Heart left ventricle (tissue), 16 donors: ENCODE measurements around the gene ITGA2. TPM values are rescaled to one million over a fixed set of nuclear protein-coding genes. Genes with fewer than 3 reads are reported as not detected.

Experiments
- ATAC-seq, 4 donors: fragments of 200-7000 bp; cut with Tn5 transposase; one replicate each; pipeline ENCODE4 v1.9.1; 2020 to 2022; ENCODE audit warnings: moderate library complexity in 4 of 4, mild to moderate bottlenecking in 3 of 4, moderate number of reproducible peaks in 1 of 4
- DNase-seq, 5 donors: peaks; one replicate each; pipeline ENCODE4 v3.0.0-alpha.2; 2020
- H3K27ac ChIP-seq, 12 donors: fragments of 200-600 bp; sonication (generic) in 4 of 12; one replicate each; pipeline versions ENCODE4 v1.5.0 to v1.8.0; 2016 to 2022; ENCODE audit warnings: mild to moderate bottlenecking in 2 of 12
- H3K27me3 ChIP-seq, 9 donors: fragments of 200-600 bp; sonication (generic) in 2 of 9; one replicate each; pipeline versions ENCODE4 v1.5.1 to v1.8.0; 2016 to 2022; ENCODE audit warnings: mild to moderate bottlenecking in 3 of 9
- H3K36me3 ChIP-seq, 9 donors: fragments of 200-600 bp; sonication (generic) in 2 of 9; one replicate each; pipeline versions ENCODE4 v1.5.0 to v1.8.0; 2018 to 2022; ENCODE audit warnings: mild to moderate bottlenecking in 2 of 9
- H3K4me1 ChIP-seq, 12 donors: fragments of 200-600 bp; sonication (generic) in 4 of 12; one replicate each; pipeline versions ENCODE4 v1.5.0 to v1.8.0; 2016 to 2022; ENCODE audit warnings: mild to moderate bottlenecking in 3 of 12
- H3K4me3 ChIP-seq, 12 donors: fragments of 200-600 bp; sonication (generic) in 4 of 12; one replicate each; pipeline versions ENCODE4 v1.5.0 to v1.8.0; 2017 to 2022; ENCODE audit warnings: mild to moderate bottlenecking in 9 of 12, moderate library complexity in 4 of 12
- H3K9me3 ChIP-seq, 12 donors: fragments of 200-600 bp; sonication (generic) in 4 of 12; one replicate each; pipeline versions ENCODE4 v1.5.0 to v1.8.0; 2016 to 2022; ENCODE audit warnings: mild to moderate bottlenecking in 1 of 12
- CTCF ChIP-seq, 12 donors: fragments of 200-600 bp; sonication (generic) in 4 of 12; IDR thresholded peaks; one replicate each; pipeline versions ENCODE4 v1.5.0 to v1.8.0; 2018 to 2022; ENCODE audit warnings: antibody characterized with exemption in 12 of 12, mild to moderate bottlenecking in 5 of 12
- POLR2A ChIP-seq, 2 donors: fragments of 450-650 bp; IDR thresholded peaks; one replicate each; pipeline ENCODE4 v1.6.1; 2017; ENCODE audit warnings: antibody characterized with exemption in 2 of 2, mild to moderate bottlenecking in 2 of 2, moderate library complexity in 2 of 2
- WGBS, 4 donors: extraction: QIAGEN DNeasy Blood & Tissue Kit in 2 of 4; methylation state at CpG; one replicate each; pipeline versions ENCODE4 v1.1.5 to v1.1.7; 2013 to 2018; 5-methylcytosine and 5-hydroxymethylcytosine counted together
- intact Hi-C, 10 donors: fragments of 100-400 bp; cut with DNase I; formaldehyde crosslinking; loops; one replicate each; pipeline versions ENCODE4 v1.11.1 to v1.14.2; 2022
- polyA plus RNA-seq, 2 donors: library from polyadenylated mRNA; stranded (reverse); fragments of 200-250 nt; gene quantifications; one replicate each; pipeline ENCODE4 v1.2.3, GENCODE V29; 2013
- total RNA-seq, 9 donors: library from RNA; depleted of rRNA in 2 of 9; stranded (reverse); fragments of >200 nt in 2 of 9; fragmentation: NEBNext Ultra II Directional in 3 of 9; extraction: Animal tissue kit (Norgen Biotek cat#: 25700) in 3 of 9; gene quantifications; one replicate each; pipeline versions ENCODE4 v1.1.0 to v1.2.4, GENCODE V29; 2016 to 2023
- donor health status: ischemic (EF 13 %, LVEDD 7.1; RV severe dilation, severe dysfunction).
- donor health status: healthy with polysubstance abuse.
- donor health status: DM: no; HTN: yes; CAD: no.
- donor health status: DM: no; HTN: no; CAD: no.
- donor health status: ischemic (EF 25% LVEDD 6.9; RV normal size, moderate dysfunction).
- donor health status: ischemic (EF 25% LVEDD 5.7; RV mildly dilated, moderate dysfunction).
- donor health status: healthy.
- donor health status: DM: yes; HTN: yes; CAD: no.
- donor health status: ischemic (EF 35%, LVEDD 5.7; RV mildly dilated, moderate dysfunction).
- donor health status: nonischemic (EF 11% LVEDD 7.7; RV severe dilation, severe dysfunction).
- donor health status: DM: yes; HTN: yes; CAD: no.
- donor health status: PGD.
- donor health status: ischemic (EF 29% LVEDD 5.4; RV normal size, mild dysfunction).
- donor health status: nonischemic (EF 23%, LVEDD 6.1; RV moderate dilation, normal function).

Gene ITGA2
- total and polyA plus RNA-seq, 11 donors = 0.23 to 10.7 (median 1.00) TPM

- no peaks in the 10 kb centered on the region for H3K27me3 ChIP-seq
- no peak overlapping the region for H3K27ac ChIP-seq
- intact Hi-C loops = loop anchor here in 1 of 10 donors (5.0 kb wide), 1 partner anchor 40 kb away; no protein-coding TSS in a partner anchor
- peaks cover 0 to 94% (median 18%) of the 10 kb centered on the region in 9 donors for H3K36me3 ChIP-seq
- ATAC-seq (no peak), DNase-seq (no peak)
- no peak overlapping the region for H3K4me3 ChIP-seq
- WGBS, 4 donors = 97 to 100% (median 98%) methylated on average over 1 of the region's 1 CpG
- no peak for TF ChIP-seq POLR2A (IDR thresholded peaks at IDR 0.05)
- no peak for TF ChIP-seq CTCF (IDR thresholded peaks at IDR 0.05)
- H3K9me3 ChIP-seq = no peaks in the 10 kb centered on the region
- H3K4me1 ChIP-seq = peaks cover 0 to 16% (median 0%) of the 10 kb centered on the region in 12 donors
Observed at GRCh38 chr5:52952483-52952882, 36.7 kb upstream of the ITGA2 start.

GRCh38 chr5:52956014-52956413, 33.1 kb upstream of the ITGA2 start:
- peaks cover 0 to 62% (median 18%) of the 10 kb centered on the region in 9 donors for H3K36me3 ChIP-seq
- 78 to 88% (median 85%) methylated on average over 4 of the region's 4 CpGs for WGBS, 4 donors
- intact Hi-C loops = no loop called here

GRCh38 chr5:52956915-52957747, 32.0 kb upstream of the ITGA2 start:
- H3K27ac ChIP-seq = peak overlapping the region in 1 of 12 donors; percentile 35
- H3K4me1 ChIP-seq = peaks cover 0 to 9% (median 0%) of the 10 kb centered on the region in 12 donors
- intact Hi-C loops = no loop called here
- TF ChIP-seq POLR2A (IDR thresholded peaks at IDR 0.05) (no peak), CTCF (IDR thresholded peaks at IDR 0.05) (no peak)
- no peak overlapping the region for H3K4me3 ChIP-seq
- no peaks in the 10 kb centered on the region for H3K27me3 ChIP-seq
- peaks cover 0 to 4% (median 0%) of the 10 kb centered on the region in 12 donors for H3K9me3 ChIP-seq
- 78 to 89% (median 88%) methylated on average over 6 of the region's 6 CpGs for WGBS, 4 donors
- peaks cover 0 to 51% (median 17%) of the 10 kb centered on the region in 9 donors for H3K36me3 ChIP-seq
- no peak for DNase-seq
- no peak for ATAC-seq

More at GRCh38 chr5:52956014-52956413, 33.1 kb upstream of the ITGA2 start:
- peak in 1 of 5 donors; percentile 22 for DNase-seq
- Histone ChIP-seq H3K27ac (no peak overlapping the region), H3K4me3 (no peak overlapping the region), H3K4me1 (peaks cover 0 to under 1% (median 0%) of the 10 kb centered on the region in 12 donors), H3K9me3 (peaks cover 0 to 4% (median 0%) of the 10 kb centered on the region in 12 donors), H3K27me3 (no peaks in the 10 kb centered on the region)
- TF ChIP-seq POLR2A (IDR thresholded peaks at IDR 0.05) = no peak
- no peak for TF ChIP-seq CTCF (IDR thresholded peaks at IDR 0.05)
- peak; percentile 46 to 81 (median 63) for ATAC-seq

GRCh38 chr5:52961274-52961681, 27.9 kb upstream of the ITGA2 start:
- peaks cover 0 to 9% (median 0%) of the 10 kb centered on the region in 12 donors for H3K4me1 ChIP-seq
- ATAC-seq = peak in 3 of 4 donors; percentile 44 to 67 (median 49)
- no peak overlapping the region for H3K27ac ChIP-seq
- peak in 1 of 5 donors; percentile 18 for DNase-seq
- peaks cover 0 to 4% (median 0%) of the 10 kb centered on the region in 12 donors for H3K9me3 ChIP-seq
- 15 to 26% (median 22%) methylated on average over 2 of the region's 2 CpGs for WGBS, 4 donors
- peaks cover 0 to 9% (median 0%) of the 10 kb centered on the region in 9 donors for H3K36me3 ChIP-seq
- TF ChIP-seq CTCF (IDR thresholded peaks at IDR 0.05) (no peak), POLR2A (IDR thresholded peaks at IDR 0.05) (no peak)
- intact Hi-C loops = loop anchor here in 1 of 10 donors (5.0 kb wide), 1 partner anchor 131 kb away; no protein-coding TSS in a partner anchor
- H3K4me3 ChIP-seq = no peak overlapping the region
- no peaks in the 10 kb centered on the region for H3K27me3 ChIP-seq
